ENCODE measurements around the gene SORBS2. TPM values are rescaled to one million over a fixed set of nuclear protein-coding genes. Genes with fewer than 3 reads are reported as not detected.

The SORBS2 gene
- total RNA-seq, 1 donor from 2014 or later, result 43.2 TPM

GRCh38 chr4:185573651-185574199 is 238.3 kb downstream of the SORBS2 start:
- H3K27me3 Mint-ChIP-seq, result peaks cover 2% of the 10 kb centered on the region
- no peaks in the 10 kb centered on the region for H3K9me3 Mint-ChIP-seq
- no peak for TF ChIP-seq CTCF (conservative IDR thresholded peaks at IDR 0.05)
- H3K36me3 Mint-ChIP-seq, result no peaks in the 10 kb centered on the region
- H3K4me3 Mint-ChIP-seq, result no peak overlapping the region
- peaks cover 13% of the 10 kb centered on the region for H3K4me1 Mint-ChIP-seq (ENCODE audit: unreplicated experiment)
- no peak overlapping the region for H3K27ac Mint-ChIP-seq
- DNase-seq (ENCODE audit: extremely low spot score, unreplicated experiment), result no peak

- Mint-ChIP-seq H3K27me3 (peaks cover 2% of the 10 kb centered on the region), H3K36me3 (no peaks in the 10 kb centered on the region), H3K4me1 (ENCODE audit: unreplicated experiment) (peaks cover 36% of the 10 kb centered on the region), H3K9me3 (no peaks in the 10 kb centered on the region), H3K27ac (no peak overlapping the region), H3K4me3 (no peak overlapping the region)
- no peak for TF ChIP-seq CTCF (conservative IDR thresholded peaks at IDR 0.05)
- no peak for DNase-seq (ENCODE audit: extremely low spot score, unreplicated experiment)
Measured at GRCh38 chr4:185570727-185571126, 241.3 kb downstream of the SORBS2 start.

- H3K36me3 Mint-ChIP-seq, result no peaks in the 10 kb centered on the region
- peaks cover 25% of the 10 kb centered on the region for H3K4me1 Mint-ChIP-seq (ENCODE audit: unreplicated experiment)
- H3K27ac Mint-ChIP-seq, result peak overlapping the region; percentile 26
- DNase-seq (ENCODE audit: extremely low spot score, unreplicated experiment), result no peak
- TF ChIP-seq CTCF (conservative IDR thresholded peaks at IDR 0.05), result no peak
- H3K27me3 Mint-ChIP-seq, result peaks cover 2% of the 10 kb centered on the region
- H3K4me3 Mint-ChIP-seq, result peak overlapping the region; percentile 1
- H3K9me3 Mint-ChIP-seq, result no peaks in the 10 kb centered on the region
Measured at GRCh38 chr4:185567381-185568376, 244.3 kb downstream of the SORBS2 start.

- TF ChIP-seq CTCF (conservative IDR thresholded peaks at IDR 0.05), result no peak
- no peak overlapping the region for H3K4me3 Mint-ChIP-seq
- H3K27me3 Mint-ChIP-seq, result peaks cover 2% of the 10 kb centered on the region
- no peaks in the 10 kb centered on the region for H3K36me3 Mint-ChIP-seq
- peaks cover under 1% of the 10 kb centered on the region for H3K9me3 Mint-ChIP-seq
- H3K27ac Mint-ChIP-seq, result peak overlapping the region; percentile 26
- no peak for DNase-seq (ENCODE audit: extremely low spot score, unreplicated experiment)
- H3K4me1 Mint-ChIP-seq (ENCODE audit: unreplicated experiment), result peaks cover 25% of the 10 kb centered on the region
Measured at GRCh38 chr4:185566972-185567371, 245.0 kb downstream of the SORBS2 start.

- Mint-ChIP-seq H3K27me3 (peaks cover 2% of the 10 kb centered on the region), H3K9me3 (peaks cover 4% of the 10 kb centered on the region), H3K27ac (no peak overlapping the region), H3K36me3 (no peaks in the 10 kb centered on the region), H3K4me1 (ENCODE audit: unreplicated experiment) (peaks cover 25% of the 10 kb centered on the region), H3K4me3 (no peak overlapping the region)
- no peak for DNase-seq (ENCODE audit: extremely low spot score, unreplicated experiment)
- TF ChIP-seq CTCF (conservative IDR thresholded peaks at IDR 0.05), result no peak
Measured at GRCh38 chr4:185566425-185566824, 245.6 kb downstream of the SORBS2 start.

All from type B pancreatic cell (in vitro differentiated cells).